Measurements from ENCODE around the gene CDHR5.

DNA sequence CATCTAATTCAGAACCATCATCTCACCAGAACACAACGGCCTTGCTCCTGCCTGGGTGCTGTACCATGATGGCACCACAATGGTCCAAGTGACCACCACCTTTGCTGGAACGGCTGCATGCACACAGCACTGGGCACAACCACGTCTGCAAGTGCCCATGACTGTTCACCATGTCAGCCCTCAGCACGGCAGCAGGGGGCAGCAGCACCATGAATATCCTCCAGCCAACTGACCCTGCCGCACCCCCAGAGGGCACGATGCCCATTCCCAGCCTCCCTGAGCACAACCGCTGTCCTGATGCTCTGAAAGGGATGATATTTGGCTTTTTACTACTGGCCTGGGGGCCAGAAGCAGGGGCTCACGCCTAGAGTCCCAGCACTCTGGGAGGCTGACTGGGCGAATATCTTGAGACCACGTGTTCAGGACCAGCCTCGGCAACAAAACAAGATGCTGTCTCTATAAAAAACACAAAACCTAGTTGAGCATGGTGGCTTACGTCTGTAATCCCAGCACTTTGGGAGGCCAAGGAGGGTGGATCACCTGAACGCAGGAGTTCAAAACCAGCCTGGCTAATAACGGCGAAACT, 38.0 kb upstream of the CDHR5 start:
- TF ChIP-seq, protein P1, sequence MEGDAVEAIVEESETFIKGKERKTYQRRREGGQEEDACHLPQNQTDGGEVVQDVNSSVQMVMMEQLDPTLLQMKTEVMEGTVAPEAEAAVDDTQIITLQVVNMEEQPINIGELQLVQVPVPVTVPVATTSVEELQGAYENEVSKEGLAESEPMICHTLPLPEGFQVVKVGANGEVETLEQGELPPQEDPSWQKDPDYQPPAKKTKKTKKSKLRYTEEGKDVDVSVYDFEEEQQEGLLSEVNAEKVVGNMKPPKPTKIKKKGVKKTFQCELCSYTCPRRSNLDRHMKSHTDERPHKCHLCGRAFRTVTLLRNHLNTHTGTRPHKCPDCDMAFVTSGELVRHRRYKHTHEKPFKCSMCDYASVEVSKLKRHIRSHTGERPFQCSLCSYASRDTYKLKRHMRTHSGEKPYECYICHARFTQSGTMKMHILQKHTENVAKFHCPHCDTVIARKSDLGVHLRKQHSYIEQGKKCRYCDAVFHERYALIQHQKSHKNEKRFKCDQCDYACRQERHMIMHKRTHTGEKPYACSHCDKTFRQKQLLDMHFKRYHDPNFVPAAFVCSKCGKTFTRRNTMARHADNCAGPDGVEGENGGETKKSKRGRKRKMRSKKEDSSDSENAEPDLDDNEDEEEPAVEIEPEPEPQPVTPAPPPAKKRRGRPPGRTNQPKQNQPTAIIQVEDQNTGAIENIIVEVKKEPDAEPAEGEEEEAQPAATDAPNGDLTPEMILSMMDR (IDR thresholded peaks at IDR 0.05) = peak; percentile 75
- TF ChIP-seq EP300 (IDR thresholded peaks at IDR 0.05; ENCODE audit: borderline replicate concordance in 1 of 2, low read depth in 1 of 2, low read length in 1 of 2) (no peak), POLR2AphosphoS5 (IDR thresholded peaks at IDR 0.05; ENCODE audit: low read depth, low read length) (no peak), EZH2phosphoT487 (IDR thresholded peaks at IDR 0.05; ENCODE audit: borderline replicate concordance, low read depth) (no peak), SMC3 (IDR thresholded peaks at IDR 0.05; ENCODE audit: low read depth, low read length) (peak; percentile 62), JUND (IDR thresholded peaks at IDR 0.05) (no peak), FOSL2 (IDR thresholded peaks at IDR 0.05; ENCODE audit: borderline replicate concordance, low read depth) (no peak), ELF1 (IDR thresholded peaks at IDR 0.05) (no peak), FOXM1 (IDR thresholded peaks at IDR 0.05; ENCODE audit: low read depth) (no peak), NFIC (IDR thresholded peaks at IDR 0.05; ENCODE audit: borderline replicate concordance) (no peak), YY1 (IDR thresholded peaks at IDR 0.05; ENCODE audit: low read depth) (no peak)
- TF ChIP-seq, protein P2, sequence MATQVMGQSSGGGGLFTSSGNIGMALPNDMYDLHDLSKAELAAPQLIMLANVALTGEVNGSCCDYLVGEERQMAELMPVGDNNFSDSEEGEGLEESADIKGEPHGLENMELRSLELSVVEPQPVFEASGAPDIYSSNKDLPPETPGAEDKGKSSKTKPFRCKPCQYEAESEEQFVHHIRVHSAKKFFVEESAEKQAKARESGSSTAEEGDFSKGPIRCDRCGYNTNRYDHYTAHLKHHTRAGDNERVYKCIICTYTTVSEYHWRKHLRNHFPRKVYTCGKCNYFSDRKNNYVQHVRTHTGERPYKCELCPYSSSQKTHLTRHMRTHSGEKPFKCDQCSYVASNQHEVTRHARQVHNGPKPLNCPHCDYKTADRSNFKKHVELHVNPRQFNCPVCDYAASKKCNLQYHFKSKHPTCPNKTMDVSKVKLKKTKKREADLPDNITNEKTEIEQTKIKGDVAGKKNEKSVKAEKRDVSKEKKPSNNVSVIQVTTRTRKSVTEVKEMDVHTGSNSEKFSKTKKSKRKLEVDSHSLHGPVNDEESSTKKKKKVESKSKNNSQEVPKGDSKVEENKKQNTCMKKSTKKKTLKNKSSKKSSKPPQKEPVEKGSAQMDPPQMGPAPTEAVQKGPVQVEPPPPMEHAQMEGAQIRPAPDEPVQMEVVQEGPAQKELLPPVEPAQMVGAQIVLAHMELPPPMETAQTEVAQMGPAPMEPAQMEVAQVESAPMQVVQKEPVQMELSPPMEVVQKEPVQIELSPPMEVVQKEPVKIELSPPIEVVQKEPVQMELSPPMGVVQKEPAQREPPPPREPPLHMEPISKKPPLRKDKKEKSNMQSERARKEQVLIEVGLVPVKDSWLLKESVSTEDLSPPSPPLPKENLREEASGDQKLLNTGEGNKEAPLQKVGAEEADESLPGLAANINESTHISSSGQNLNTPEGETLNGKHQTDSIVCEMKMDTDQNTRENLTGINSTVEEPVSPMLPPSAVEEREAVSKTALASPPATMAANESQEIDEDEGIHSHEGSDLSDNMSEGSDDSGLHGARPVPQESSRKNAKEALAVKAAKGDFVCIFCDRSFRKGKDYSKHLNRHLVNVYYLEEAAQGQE (IDR thresholded peaks at IDR 0.05; ENCODE audit: low read depth, low read length) = no peak
- TF ChIP-seq, protein P3, sequence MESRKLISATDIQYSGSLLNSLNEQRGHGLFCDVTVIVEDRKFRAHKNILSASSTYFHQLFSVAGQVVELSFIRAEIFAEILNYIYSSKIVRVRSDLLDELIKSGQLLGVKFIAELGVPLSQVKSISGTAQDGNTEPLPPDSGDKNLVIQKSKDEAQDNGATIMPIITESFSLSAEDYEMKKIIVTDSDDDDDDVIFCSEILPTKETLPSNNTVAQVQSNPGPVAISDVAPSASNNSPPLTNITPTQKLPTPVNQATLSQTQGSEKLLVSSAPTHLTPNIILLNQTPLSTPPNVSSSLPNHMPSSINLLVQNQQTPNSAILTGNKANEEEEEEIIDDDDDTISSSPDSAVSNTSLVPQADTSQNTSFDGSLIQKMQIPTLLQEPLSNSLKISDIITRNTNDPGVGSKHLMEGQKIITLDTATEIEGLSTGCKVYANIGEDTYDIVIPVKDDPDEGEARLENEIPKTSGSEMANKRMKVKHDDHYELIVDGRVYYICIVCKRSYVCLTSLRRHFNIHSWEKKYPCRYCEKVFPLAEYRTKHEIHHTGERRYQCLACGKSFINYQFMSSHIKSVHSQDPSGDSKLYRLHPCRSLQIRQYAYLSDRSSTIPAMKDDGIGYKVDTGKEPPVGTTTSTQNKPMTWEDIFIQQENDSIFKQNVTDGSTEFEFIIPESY (IDR thresholded peaks at IDR 0.05; ENCODE audit: borderline replicate concordance, low read depth) = no peak
- TF ChIP-seq, protein P4, sequence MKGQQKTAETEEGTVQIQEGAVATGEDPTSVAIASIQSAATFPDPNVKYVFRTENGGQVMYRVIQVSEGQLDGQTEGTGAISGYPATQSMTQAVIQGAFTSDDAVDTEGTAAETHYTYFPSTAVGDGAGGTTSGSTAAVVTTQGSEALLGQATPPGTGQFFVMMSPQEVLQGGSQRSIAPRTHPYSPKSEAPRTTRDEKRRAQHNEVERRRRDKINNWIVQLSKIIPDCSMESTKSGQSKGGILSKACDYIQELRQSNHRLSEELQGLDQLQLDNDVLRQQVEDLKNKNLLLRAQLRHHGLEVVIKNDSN (IDR thresholded peaks at IDR 0.05; ENCODE audit: borderline replicate concordance, low read depth) = no peak
